NCI-H1105 (cell line): Measurements from ENCODE around the gene RNF20.
"Not testable (repeated sequence)": the region's sequence is repeated elsewhere in the genome, so short reads cannot be mapped to it uniquely, and the experiment has no call there.

ENCODE experiments used
- DNase-seq: peaks from one replicate; lab custom pipeline; 2025; lab: John Stamatoyannopoulos, UW

The RNF20 gene

DNA sequence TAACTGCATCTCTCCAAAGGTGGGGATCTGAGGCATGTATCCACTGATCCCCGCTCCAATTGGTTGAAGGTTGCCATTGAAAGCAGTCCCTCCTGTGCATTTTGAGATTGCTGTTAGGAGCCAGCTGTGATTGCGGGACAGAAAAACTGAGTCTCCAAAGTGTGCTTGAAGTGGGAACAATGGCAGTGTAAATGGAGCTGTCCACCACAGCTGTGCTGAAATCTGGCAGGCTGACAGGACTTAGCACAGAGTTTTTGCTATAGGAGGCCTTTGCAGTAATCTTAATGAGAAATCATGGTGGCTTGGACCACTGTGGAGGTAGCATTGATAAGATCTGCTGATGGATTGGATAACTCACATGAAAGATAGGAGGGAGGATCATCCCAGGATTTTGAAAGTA is 3.3 kb downstream of the RNF20 start:
- DNase-seq: no peak

DNA sequence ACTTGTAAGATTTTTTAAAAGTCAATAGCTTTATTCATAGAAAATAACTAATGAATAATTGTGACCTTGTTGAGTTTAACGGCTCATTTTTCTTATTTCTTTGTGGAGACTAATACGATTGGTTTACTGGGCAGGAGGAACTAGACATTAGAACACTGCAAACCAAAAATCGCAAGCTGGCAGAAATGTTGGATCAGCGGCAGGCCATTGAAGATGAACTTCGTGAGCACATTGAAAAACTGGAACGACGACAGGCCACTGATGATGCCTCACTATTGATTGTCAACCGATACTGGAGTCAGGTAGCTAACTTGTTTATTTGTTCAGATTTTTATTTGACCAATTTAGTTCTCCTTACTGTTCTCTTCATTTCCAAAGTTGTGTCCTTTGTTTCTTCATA is 6.4 kb downstream of the RNF20 start:
- no peak for DNase-seq

DNA sequence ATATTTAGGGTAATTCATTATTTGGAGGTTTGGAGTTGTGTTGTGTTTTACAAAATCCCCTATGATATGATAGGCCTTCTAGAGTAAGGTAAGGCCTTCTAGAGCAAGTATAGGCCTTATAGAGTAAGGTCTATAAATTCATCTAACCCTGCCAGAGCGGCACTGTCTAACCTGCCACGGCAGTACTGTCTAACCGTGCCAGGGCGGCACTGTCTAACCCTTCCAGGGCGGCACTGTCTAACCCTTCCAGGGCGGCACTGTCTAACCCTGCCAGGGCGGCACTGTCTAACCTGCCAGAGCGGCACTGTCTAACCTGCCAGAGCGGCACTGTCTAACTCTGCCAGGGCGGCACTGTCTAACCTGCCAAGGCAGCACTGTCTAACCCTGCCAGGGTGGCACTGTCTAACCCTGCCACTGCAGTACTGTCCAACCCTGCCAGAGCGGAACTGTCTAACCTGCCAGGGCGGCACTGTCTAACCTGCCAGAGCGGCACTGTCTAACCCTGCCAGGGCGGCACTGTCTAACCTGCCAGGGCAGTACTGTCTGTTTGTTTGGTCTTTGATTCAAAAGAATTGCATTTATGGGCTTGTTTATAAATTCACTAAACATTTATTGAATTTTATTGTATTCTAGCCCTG is 9.6 kb downstream of the RNF20 start:
- no peak for DNase-seq

DNA sequence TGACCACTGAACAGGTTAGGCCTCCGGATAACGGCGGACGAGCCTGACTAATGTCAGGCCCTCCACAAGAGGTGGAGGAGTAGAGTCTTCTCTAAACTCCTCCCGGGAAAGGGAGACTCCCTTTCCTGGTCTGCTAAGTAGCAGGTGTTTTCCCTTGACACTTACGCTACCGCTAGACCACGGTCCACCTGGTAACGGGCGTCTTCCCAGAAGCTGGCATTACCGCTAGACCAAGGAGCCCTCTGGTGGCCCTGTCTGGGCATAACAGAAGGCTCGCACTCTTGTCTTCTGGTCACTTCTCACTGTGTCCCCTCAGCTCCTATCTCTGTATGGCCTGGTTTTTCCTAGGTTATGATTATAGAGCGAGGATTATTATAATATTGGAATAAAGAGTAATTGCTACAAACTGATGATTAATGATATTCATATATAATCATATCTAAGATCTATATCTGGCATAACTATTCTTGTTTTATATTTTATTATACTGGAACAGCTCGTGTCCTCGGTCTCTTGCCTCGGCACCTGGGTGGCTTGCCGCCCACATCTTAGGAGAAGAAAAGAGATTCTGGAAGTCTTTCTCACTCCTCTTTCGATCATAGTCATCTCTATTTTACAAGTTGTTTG is 15.9 kb downstream of the RNF20 start:
- not testable (repeated sequence) for DNase-seq

DNA sequence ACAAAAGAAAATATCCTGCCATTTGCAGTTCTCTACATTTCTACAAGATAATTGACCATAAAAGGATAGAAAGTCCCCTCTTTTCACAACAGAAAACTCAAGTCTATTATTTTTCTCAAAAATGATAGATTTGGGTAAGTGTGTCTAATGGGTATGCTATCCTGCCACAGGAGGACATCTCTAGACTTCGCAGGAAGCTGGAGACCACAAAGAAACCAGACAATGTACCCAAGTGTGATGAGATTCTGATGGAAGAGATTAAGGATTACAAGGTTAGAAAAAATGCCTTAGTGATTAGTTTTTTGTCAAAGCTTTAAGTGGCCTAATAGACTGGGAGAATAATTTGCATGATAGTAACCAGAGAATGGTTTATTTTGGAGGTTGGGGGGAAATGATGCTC is 28.1 kb downstream of the RNF20 start:
- no peak for DNase-seq

DNA sequence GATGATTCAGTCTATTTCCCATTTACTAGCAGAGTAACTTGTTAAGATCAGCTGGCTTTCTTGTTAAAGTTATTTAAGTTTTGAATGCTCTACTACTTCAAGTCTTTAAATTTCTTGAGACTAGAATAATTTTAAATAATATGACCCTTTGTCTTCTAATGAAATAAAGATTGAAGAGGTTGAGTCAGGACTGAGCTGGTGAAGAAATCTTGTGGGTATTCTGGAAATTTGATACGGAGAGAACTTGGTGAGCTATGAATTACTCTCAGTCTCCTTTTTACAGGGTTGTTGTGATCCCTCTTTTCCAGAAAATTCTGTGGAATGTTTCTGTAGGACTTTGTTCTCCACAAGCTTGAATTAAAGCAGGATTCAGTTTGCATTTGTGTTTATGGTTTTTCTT is 29.3 kb downstream of the RNF20 start:
- no peak for DNase-seq

DNA sequence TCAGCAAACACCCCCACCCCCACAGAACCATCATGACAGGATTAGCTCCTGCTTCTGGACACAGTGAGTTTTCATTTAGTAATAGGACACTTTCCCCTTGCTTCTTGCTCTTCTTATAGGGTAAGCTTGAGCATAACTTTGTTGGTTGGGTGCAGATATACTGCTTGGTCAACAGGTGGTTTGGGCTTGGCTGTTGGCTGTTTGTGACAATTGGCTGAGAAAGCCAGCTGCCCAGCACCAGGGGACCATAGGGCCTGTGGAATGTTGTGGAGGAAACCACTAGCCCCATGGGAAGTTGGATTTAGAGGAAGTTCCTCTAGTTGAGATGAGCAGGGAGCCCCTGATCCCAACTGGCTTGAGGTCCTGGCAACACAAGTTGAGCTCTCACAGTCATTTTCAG is 30.6 kb downstream of the RNF20 start:
- DNase-seq: no peak

DNA sequence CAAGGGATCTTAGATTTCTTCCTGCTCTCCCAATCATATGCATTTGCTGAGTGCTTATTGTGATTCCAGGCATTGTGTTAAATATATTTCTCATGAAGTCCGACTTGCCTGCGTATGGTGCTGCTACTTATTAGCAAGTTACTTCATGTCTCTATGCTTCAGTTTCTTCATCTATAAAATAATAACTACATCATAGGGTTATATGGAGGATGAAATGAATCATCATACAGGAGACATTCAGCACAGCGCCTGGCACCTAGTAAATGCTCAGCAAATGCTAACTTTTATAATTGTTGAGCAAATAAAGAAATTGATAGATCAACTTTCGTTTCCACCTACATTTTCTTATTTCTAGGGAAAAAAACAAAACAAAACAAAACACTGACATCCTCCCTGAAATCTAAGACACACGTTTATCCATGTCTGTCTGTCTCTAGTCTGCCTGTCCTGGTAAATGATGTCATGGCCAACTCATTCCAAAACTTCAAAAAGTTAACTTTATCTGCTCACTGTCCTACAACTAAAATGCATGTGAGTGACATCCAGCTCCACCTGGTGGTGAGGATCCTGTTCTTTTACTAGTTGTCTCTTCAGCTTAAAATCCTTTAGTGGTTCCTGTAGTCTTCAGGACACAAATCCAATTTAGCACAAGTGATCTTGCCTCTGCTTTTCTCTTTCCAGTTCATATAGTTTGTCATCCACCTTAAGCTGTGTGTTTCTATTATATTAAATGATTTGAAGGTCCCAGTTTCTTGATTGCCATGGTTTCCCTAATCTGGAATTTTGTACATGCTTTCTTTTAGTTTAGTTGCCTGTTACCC is 33.5 kb downstream of the RNF20 start:
- DNase-seq: no peak

DNA sequence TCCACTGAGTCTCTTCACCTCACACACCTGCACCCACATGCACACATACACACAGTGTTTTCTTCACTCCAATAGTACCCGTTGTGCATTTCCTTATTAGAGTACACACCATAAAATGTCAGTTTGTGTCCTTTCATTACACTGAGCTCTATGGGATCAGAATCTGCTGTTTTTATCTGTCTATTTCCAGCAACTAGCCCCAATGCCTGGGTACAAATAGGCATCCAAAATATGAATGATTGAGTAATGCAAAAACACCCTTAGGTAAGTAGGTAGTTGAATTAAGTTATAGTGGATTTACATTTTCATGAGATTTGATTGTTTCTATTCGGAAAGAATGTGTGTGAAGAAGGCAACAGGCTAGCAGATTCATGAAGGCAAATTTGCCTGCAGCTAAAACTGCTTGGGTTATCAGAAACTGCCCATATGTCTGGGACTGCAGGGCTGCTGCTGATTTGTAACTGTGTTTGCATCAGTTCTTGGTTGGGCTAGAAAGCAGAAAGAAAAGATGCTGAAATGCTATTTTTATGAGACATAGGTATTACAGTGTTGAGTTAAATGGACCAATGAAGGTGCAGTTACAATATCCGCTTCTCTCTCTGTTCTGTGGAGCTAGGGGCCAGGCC is 34.2 kb downstream of the RNF20 start:
- no peak for DNase-seq

DNA sequence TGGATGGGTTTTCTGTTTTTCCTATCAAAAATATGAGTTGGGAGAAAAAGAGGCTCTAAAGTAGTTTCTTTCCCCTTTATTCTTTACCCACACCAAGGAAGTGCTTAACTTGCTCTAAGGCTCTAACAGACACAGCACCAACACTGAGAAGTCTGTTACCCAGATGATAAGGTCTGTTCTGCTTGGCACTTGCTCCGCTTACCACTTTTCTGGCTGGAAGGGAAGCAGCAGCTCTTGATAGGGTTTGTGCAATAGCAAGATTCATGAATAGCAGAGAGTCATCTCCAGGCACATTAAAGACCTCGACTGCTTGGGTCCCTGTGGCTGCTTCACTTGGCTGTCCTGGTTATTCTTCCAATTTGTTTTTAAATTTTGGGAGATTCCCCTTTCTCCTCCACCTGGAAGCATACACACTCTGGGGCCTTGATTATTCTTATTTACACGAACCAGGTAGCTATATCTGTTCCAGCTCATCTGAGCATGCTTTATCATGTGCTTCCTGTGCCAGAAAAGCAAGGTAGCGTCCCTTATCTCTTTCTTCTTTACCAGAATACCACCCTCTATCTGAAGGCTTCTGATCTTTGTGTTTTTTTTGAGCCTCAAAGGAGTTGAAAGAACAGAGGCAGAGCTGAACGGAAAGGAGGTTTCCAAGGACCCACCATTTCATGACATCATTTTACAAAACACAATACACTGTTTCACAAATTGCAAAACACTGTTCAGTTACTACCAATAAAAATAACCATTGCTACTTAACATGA is 36.3 kb downstream of the RNF20 start:
- DNase-seq: no peak

DNA sequence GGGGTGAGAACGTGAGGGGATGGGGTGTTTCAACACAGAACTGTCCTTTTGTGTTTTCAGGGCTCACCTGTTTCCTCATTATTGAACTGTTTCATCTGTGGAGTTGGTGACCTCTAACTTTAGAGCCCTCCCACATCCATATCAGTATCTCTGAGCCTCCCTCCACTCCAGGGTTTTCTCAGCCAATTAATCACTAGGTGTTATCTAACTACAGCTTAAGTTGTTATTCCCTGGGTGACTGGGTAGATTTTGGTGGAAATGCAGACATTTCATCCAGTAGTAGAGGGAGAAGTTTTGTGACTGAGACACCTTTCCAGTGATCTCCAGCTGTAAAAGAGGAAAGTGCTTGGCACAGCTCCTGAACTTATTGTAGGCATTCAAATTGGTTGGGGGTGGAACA is 37.5 kb downstream of the RNF20 start:
- DNase-seq: no peak

DNA sequence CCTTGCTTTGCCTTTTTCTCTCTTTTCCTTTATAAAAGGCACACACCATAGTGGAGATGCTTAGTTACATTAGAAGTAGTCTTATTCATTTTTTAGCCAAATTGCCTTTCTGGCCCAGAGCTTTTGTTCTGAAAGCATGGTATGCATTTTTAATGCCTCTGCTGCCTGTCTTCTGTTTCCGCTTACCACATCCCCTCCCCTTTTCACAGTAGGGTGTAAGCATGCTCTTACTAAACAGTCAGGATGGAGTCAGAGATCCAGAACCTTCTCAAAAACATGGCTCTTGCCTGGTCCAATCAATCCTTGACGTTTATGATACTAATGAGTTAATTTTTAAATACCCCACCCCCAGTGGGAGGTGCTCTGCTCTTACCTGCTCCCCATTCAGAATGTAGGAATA is 38.7 kb downstream of the RNF20 start:
- DNase-seq: no peak

DNA sequence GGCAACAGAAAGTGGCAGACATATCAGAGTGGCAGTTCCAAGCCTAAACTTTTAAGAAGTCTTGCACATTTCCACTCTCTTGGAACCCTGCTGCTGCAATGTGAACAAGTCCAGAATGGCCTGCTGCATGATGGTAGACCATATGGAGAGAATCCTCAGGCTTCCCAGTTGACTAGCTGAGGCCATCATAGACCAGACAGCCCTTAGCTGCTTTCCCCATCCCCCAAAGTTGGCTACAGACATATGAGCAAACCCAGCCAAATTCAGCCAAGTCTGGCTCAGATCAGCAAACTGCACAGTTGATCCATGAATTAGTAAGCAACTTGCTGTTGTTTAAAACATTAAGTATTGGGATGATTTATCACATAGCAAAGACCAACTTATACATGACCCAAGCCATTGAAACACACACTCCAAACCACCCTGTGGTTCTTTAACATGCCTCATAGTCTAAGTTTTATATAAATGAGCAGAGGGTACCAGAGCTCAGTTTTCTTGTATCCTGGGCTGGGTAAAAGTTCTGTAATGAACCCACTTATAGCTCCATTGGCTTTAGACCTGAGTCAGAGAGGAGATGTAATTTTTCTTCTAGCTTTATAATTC is 41.2 kb downstream of the RNF20 start:
- no peak for DNase-seq

DNA sequence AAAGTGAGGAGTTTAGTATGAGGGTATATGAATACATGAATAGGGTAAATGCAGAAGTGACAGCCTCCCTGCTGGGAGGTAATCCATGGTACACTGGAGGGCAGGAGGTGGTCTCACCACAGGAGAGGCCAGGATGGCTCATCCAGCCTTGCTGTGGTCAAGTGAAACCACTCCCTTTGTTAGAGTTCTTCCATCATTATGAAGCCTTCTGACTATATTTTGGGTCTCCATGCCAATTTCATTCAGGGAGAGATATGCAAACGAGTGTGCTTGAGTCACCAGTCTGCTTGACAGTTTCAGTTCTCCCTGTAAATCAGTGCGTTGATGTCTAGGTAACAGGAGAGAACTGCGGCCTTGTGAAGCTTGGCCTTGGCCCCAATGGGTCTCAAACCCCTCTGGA is 44.7 kb downstream of the RNF20 start:
- no peak for DNase-seq

DNA sequence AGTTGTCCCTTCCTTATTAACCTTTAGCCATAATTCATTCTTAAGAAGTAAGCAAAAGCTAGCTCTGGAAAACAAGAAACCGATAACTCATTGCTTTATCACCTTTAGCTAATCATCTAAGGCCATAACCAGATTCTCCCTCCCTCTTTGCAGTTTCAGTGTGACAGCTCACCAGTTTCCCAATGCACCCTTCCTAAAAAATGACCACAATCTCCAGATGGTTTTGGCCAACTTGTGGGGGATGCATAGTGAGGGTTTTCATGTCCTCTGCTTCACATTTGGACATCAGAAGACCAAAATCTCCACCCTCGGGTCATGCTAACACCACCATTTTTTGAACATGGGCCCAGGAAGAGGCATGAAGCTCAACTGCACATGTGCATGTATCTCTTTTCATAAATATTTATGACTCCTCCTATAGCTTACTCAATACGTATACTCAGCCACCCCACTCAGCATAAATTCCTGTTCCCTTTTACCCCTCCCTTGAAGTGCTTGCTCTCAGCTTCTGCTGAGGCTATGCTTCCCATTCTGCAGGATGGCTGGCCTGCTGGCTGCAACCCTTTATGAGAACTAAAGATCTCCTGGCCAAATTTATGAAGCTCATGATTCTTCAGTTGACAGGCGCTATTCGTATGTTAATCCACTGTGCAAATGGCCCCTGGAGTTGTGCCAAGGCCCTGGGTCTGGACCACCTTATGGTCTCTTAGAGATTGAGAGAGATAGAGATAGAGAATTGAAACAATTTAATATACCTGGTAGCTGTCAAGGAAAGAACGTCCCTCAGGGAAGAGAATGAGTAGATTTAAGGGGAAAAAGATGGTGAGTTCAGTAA is 46.3 kb downstream of the RNF20 start:
- no peak for DNase-seq

DNA sequence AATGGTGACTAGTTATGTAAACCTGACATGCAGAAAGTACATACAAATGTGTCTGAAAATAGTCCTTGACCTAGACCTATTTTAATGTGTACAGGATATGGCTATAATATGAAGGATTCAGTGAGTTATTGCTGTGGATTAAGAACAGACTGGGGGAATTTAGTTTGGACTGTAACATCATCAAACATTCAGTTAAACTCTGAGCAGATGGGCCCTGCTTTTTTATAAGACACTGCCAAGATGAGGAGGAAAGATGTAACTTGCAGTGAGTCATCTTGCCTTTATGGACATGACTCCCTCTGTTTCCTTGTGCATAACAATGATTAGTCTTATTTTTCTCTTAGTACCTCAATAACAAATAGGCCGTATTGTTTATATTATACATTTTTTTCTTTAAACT is 48.9 kb downstream of the RNF20 start:
- DNase-seq: no peak

DNA sequence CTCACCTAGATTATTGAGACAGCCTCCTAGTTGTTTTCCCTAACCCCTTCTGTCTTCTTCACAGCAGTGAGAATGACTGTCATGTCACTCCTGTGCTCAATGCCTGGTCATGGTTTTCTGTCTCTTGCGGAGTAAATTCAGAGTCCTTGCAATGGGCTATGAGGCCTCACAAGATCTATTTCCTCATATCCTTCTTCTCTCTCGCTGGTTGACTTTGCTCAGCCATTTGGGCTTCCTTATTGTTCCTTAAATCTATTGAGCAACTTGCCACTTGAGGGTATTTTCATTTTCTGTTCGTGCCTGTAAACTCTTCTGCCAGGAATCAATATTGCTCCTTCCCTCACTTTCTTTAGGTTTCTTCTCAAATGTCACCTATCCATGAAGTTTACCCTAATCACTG is 52.1 kb downstream of the RNF20 start:
- DNase-seq: no peak

DNA sequence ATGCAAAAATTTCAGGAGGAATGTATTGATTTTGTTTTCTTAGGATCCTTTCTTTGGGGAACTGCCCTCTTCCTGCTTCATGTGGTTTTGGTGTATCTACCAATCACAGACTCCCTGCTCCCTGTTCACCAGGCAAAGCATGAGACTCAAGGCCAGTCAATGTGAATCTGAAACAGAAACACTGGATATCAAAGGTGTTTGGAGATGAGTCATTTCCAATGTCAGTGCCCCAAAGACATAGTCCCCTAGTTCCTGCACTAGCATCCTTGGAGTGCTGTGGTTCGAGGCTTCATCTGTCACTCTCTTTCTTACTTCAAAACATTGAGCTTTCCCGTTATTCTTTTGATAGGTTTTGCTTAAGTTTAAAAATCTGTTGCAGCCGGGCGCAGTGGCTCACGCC is 53.0 kb downstream of the RNF20 start:
- DNase-seq: no peak

DNA sequence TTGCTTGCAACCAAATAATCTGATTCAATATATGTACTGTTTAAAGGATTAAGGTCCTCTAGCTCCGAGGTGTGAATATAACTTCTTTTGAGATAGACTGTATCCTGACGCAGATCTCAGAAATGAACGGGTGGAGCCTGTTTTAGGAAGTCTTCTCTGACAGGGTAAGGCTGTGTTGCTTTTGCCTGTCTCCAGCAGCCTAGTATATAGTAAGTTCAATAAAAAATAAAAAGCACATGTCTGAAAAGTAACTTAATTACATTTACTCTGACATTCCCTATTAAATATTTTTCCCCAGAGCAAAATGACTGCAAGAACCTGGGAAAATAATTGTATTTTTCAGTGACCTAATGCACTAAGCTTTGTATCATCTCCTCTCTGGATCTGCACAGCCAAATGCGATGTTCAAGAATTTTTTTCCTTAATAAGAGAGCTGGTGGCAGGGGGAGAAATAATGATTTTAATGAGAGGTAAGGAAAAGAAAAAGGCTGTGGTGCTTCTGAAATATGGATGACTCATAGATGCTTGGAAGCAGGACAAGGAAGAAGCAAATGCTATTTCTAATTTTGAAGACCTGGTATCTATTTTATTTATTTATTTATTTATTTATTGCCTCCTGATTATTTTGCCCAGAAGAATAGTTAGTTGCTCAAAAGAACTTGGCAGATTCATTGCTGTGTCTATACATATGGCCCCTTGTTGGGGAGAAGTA is 53.8 kb downstream of the RNF20 start:
- DNase-seq: no peak

DNA sequence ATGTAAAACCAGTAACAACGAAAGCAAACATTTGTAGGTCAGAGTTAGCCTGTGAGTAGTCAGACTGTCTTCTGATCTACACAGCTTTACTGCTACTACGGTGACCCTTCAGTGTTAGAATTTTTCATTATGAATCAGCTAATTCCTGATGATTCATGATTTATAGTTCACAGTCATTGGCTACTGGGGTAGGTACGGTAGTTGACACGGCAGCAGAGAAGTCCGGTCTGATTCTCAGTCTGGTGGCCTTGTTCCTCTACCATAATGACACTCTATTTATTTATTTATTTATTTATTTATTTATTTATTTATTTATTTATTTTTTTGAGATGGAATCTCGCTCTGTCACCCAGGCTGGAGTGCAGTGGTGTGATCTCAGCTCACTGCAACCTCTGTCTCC is 56.4 kb downstream of the RNF20 start:
- not testable (repeated sequence) for DNase-seq
